ENCODE results near the gene SLC12A3. TPM values are rescaled to one million over a fixed set of nuclear protein-coding genes. Genes with fewer than 3 reads are reported as not detected.

SLC12A3 gene
- total and polyA plus RNA-seq, 2 of the 4 experiments (the other 2 are of a cell fraction): not detected

- DNase-seq: no peak
- BruUV-seq (replicated peaks): no TSS peak
- CTCF ChIA-PET: no interaction called here
Measured at GRCh38 chr16:56892705-56893104, 27.7 kb downstream of the SLC12A3 start.

More at GRCh38 chr16:56892705-56893104, 27.7 kb downstream of the SLC12A3 start:
- ATAC-seq (ENCODE audit: low read depth): no peak
- no peak overlapping the region for H3K56ac ChIP-seq (ENCODE audit: extremely low read depth, insufficient read depth, low read length)
- H4K8ac ChIP-seq (ENCODE audit: low read depth in 2 of 2, low read length in 2 of 2): no peak overlapping the region
- no peak overlapping the region for H2BK5ac ChIP-seq (ENCODE audit: low read depth, low read length, poor library complexity, severe bottlenecking)
- no peak overlapping the region for H3K4me3 ChIP-seq (ENCODE audit: insufficient read depth, low read depth, low read length)
- no peak overlapping the region for H2BK120ac ChIP-seq (ENCODE audit: low read depth, low read length)
- no peak overlapping the region for H3K18ac ChIP-seq (ENCODE audit: low read depth, low read length)
- H3K4me2 ChIP-seq (ENCODE audit: low read depth, low read length): no peak overlapping the region
- in situ Hi-C loops (cut with MboI; ENCODE audit: low sequenced_read_pairs) (no loop called here), dilution Hi-C loops (cut with HindIII; ENCODE audit: low sequenced_read_pairs, unreplicated experiment) (no loop called here), intact Hi-C loops (cut with micrococcal nuclease) (no loop called here)
- POLR2A ChIA-PET (ENCODE audit: unreplicated experiment): no interaction called here
- H3K14ac ChIP-seq (replicated peaks; ENCODE audit: low read depth, low read length): no peak overlapping the region
- no peaks in the 10 kb centered on the region for H3K9me3 ChIP-seq (ENCODE audit: control insufficient read depth, insufficient read depth, low read length)
- no peak overlapping the region for H2BK15ac ChIP-seq (ENCODE audit: low read depth, low read length)
- no peak overlapping the region for H3K9ac ChIP-seq (ENCODE audit: low read depth, low read length)
- H4K91ac ChIP-seq (ENCODE audit: insufficient read depth, low read depth, low read length): no peak overlapping the region
- WGBS, 2 experiments (ENCODE audit: extremely low coverage in 2 of 2, insufficient read length in 1 of 2): 73% methylated on average over 5 of the region's 14 CpGs; no CpG with 5 or more reads in 1 of the 2 experiments
- no peak overlapping the region for H4K5ac ChIP-seq (ENCODE audit: low read depth, low read length)
- no peaks in the 10 kb centered on the region for H3K36me3 ChIP-seq (ENCODE audit: control insufficient read depth, insufficient read depth, low read length)
- H3K4me1 ChIP-seq (ENCODE audit: control insufficient read depth, insufficient read depth, low read length): no peaks in the 10 kb centered on the region
- no peak for TF ChIP-seq NFE2L2 (IDR thresholded peaks at IDR 0.05; ENCODE audit: low read depth, low read length)
- H4K20me1 ChIP-seq (ENCODE audit: insufficient read depth, low read length): no peaks in the 10 kb centered on the region
- H2AFZ ChIP-seq (replicated peaks; ENCODE audit: low read length, poor library complexity): no peak overlapping the region
- no peak overlapping the region for H3K4ac ChIP-seq (ENCODE audit: low read depth, low read length)
- no peak overlapping the region for H2BK20ac ChIP-seq (ENCODE audit: low read depth, low read length)
- H3K23ac ChIP-seq (ENCODE audit: low read depth, low read length): no peak overlapping the region
- H2AK5ac ChIP-seq (ENCODE audit: low read depth, low read length): no peak overlapping the region
- H2AK9ac ChIP-seq (replicated peaks; ENCODE audit: low read depth, low read length, poor library complexity): no peak overlapping the region
- no peak overlapping the region for H3K27ac ChIP-seq (ENCODE audit: insufficient read depth, low read length)
- no peaks in the 10 kb centered on the region for H3K9me1 ChIP-seq (ENCODE audit: insufficient read depth, low read length)
- H3K27me3 ChIP-seq (ENCODE audit: control insufficient read depth, insufficient read depth, low read length): peaks cover 14% of the 10 kb centered on the region
- H3K79me1 ChIP-seq (ENCODE audit: low read depth in 1 of 2, low read length in 2 of 2): no peaks in the 10 kb centered on the region
